ENCODE results near the gene MIR17HG.
"Not testable (repeated sequence)": the region's sequence is repeated elsewhere in the genome, so short reads cannot be mapped to it uniquely, and the experiment has no call there.

The MIR17HG gene

GRCh38 chr13:91347996-91348905 lies 764 bp downstream of the MIR17HG start:
- no peak for DNase-seq

- peak; percentile 7 for DNase-seq
Observed at GRCh38 chr13:91348906-91349435, 1.5 kb downstream of the MIR17HG start.

- DNase-seq, result no peak
Observed at GRCh38 chr13:91349992-91350911, 2.8 kb downstream of the MIR17HG start.

GRCh38 chr13:91351123-91351522 lies 3.6 kb downstream of the MIR17HG start:
- no peak for DNase-seq

GRCh38 chr13:91351980-91352379 lies 4.5 kb downstream of the MIR17HG start:
- DNase-seq, result no peak

GRCh38 chr13:91352891-91353290 lies 5.4 kb downstream of the MIR17HG start:
- not testable (repeated sequence) for DNase-seq

- no peak for DNase-seq
Observed at GRCh38 chr13:91353494-91353893, 6.0 kb downstream of the MIR17HG start.

GRCh38 chr13:91355099-91355825 lies 7.8 kb downstream of the MIR17HG start:
- DNase-seq, result no peak

GRCh38 chr13:91355826-91356710 lies 8.6 kb downstream of the MIR17HG start:
- no peak for DNase-seq

- no peak for DNase-seq
Observed at GRCh38 chr13:91356919-91357612, 9.6 kb downstream of the MIR17HG start.

- DNase-seq, result no peak
Observed at GRCh38 chr13:91357613-91358386, 10.3 kb downstream of the MIR17HG start.

- no peak for DNase-seq
Observed at GRCh38 chr13:91358387-91358782, 10.9 kb downstream of the MIR17HG start.

- no peak for DNase-seq
Observed at GRCh38 chr13:91359111-91359510, 11.6 kb downstream of the MIR17HG start.

GRCh38 chr13:91359631-91360030 lies 12.1 kb downstream of the MIR17HG start:
- DNase-seq, result no peak

GRCh38 chr13:91360246-91360751 lies 12.8 kb downstream of the MIR17HG start:
- DNase-seq, result no peak

- DNase-seq, result no peak
Observed at GRCh38 chr13:91361755-91362271, 14.3 kb downstream of the MIR17HG start.

- DNase-seq, result no peak
Observed at GRCh38 chr13:91362908-91363307, 15.4 kb downstream of the MIR17HG start.

GRCh38 chr13:91368101-91368500 lies 20.6 kb downstream of the MIR17HG start:
- DNase-seq, result no peak

- DNase-seq, result no peak
Observed at GRCh38 chr13:91368676-91369440, 21.4 kb downstream of the MIR17HG start.
